ENCODE measurements around the gene PTF1A.

DNA sequence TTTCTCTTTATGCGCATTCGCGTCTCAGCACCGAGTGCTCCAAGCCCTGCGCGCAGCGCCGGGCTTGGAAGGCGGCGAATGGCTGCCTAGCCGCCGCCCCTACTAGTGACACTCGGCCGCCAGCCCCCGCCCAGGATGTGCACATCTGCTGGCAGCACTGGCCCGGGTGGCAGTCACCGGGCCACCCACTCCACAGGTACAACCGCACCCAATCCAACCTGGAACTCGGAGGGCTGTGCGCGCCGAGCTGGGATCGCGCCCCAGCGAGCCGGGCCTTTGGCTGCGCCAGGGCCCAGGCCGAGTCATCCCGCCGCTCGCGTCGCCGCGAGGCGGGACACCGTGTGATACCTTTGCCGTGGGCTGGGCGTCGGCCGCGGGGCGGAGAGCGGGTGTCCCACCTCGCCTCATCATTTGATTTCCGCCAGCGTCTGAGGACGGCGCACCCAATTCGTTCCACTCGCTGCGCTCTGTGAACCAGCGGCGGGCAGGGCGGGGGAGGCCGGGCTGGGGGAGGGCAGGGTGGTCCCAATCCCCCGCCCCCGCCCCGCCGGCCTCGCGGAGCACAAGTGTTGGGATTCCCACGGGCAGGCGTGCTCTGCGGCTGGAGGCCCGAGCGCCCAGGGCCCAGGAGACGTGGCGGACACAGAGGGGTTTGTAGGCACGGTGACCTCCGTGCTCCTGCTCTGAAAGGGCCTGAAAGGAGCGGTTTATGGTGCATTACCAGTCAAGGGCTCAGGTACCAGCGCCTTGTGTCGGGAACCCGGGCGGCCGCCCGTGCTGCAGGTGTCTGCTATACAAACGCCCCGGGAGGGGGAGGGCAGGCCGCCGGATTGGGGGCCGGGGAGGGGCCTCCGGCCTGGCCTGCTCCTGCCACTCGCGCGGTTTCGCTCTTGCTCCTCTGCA is 17.8 kb upstream of the PTF1A start:
- TF ChIP-seq POLR2AphosphoS5 (IDR thresholded peaks at IDR 0.05) (no peak), CTCF (IDR thresholded peaks at IDR 0.05 in 8 of 11, conservative IDR thresholded peaks at IDR 0.05 in 3 of 11) (no peak), POLR2A (IDR thresholded peaks at IDR 0.05) (no peak)

Data from spleen (tissue), 7 donors.